Measurements from ENCODE around the gene GGTLC1.
"Not testable (repeated sequence)": the region's sequence is repeated elsewhere in the genome, so short reads cannot be mapped to it uniquely, and the experiment has no call there.

- not testable (repeated sequence) for TF ChIP-seq REST (IDR thresholded peaks at IDR 0.05; ENCODE audit: unreplicated experiment); CTCF (conservative IDR thresholded peaks at IDR 0.05; ENCODE audit: low read depth in 2 of 2); EZH2 (IDR thresholded peaks at IDR 0.05; ENCODE audit: low read depth, unreplicated experiment); EZH2phosphoT487 (IDR thresholded peaks at IDR 0.05; ENCODE audit: unreplicated experiment)
Measured at GRCh38 chr20:23985066-23985789, 3.4 kb downstream of the GGTLC1 start.
